GM18870 (cell line): ENCODE measurements around the gene LETMD1.
"Not testable (repeated sequence)": the region's sequence is repeated elsewhere in the genome, so short reads cannot be mapped to it uniquely, and the experiment has no call there.

Experiments
- ATAC-seq: cut with Tn5 transposase; IDR thresholded peaks from one replicate; pipeline ENCODE4 v1.9.1; 2021; ENCODE audit warnings: moderate library complexity; ENCODE audit not compliant: unreplicated experiment

LETMD1 gene

GRCh38 chr12:51076236-51076930 is 28.3 kb downstream of the LETMD1 start:
- ATAC-seq, result no peak

- ATAC-seq, result no peak
Measured at GRCh38 chr12:51077930-51078329, 29.8 kb downstream of the LETMD1 start.

- not testable (repeated sequence) for ATAC-seq
Measured at GRCh38 chr12:51078346-51078745, 30.2 kb downstream of the LETMD1 start.

GRCh38 chr12:51078866-51079265 is 30.7 kb downstream of the LETMD1 start:
- not testable (repeated sequence) for ATAC-seq

GRCh38 chr12:51080136-51080535 is 32.0 kb downstream of the LETMD1 start:
- no peak for ATAC-seq

- no peak for ATAC-seq
Measured at GRCh38 chr12:51081421-51081820, 33.3 kb downstream of the LETMD1 start.

- ATAC-seq, result peak; percentile 6
Measured at GRCh38 chr12:51082561-51083125, 34.5 kb downstream of the LETMD1 start.

- ATAC-seq, result peak; percentile 64
Measured at GRCh38 chr12:51083126-51083833, 35.2 kb downstream of the LETMD1 start, which contains the start of gene CSRNP2. Gene CSRNP2 (minus strand): TSS chr12:51083596. CDS start chr12:51076561, 7,035 bp downstream.

GRCh38 chr12:51085757-51086156 is 37.6 kb downstream of the LETMD1 start:
- no peak for ATAC-seq

- no peak for ATAC-seq
Measured at GRCh38 chr12:51086933-51087332, 38.8 kb downstream of the LETMD1 start.

- no peak for ATAC-seq
Measured at GRCh38 chr12:51087818-51088217, 39.7 kb downstream of the LETMD1 start.

GRCh38 chr12:51090705-51091229 is 42.6 kb downstream of the LETMD1 start:
- ATAC-seq, result no peak

- ATAC-seq, result no peak
Measured at GRCh38 chr12:51098611-51099010, 50.5 kb downstream of the LETMD1 start.

GRCh38 chr12:51103977-51104376 is 55.9 kb downstream of the LETMD1 start:
- no peak for ATAC-seq

- no peak for ATAC-seq
Measured at GRCh38 chr12:51108136-51108535, 60.0 kb downstream of the LETMD1 start.
